HG03060 (cell line): ENCODE measurements around the gene CALD1.

ENCODE experiments used
- ATAC-seq: cut with Tn5 transposase; IDR thresholded peaks from one replicate; pipeline ENCODE4 v1.9.1; 2021; ENCODE audit warnings: low read depth, moderate number of reproducible peaks; ENCODE audit not compliant: unreplicated experiment

Gene CALD1

GRCh38 chr7:134890246-134891240 is 111.1 kb downstream of the CALD1 start:
- ATAC-seq = no peak

DNA sequence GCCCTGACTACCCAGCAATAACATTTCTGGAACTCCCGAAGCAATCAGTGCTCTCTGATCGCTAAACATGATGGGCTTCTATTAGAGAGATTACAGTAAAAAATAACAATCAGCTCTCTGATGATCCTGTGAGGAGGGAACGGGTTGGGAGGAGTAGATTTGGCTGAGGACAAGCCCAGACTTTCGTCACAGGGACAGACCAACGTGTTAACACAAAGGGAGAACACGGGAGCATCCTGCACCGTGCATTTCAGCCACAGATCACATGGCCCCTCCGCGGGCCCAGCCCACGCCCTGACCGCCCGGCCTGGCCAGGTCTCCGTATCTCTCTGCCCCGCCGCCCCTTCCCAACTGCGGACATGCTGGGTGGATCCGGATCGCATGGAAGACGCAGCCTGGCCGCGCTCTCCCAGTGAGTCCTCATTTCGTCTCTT is 111.8 kb downstream of the CALD1 start:
- ATAC-seq = no peak

DNA sequence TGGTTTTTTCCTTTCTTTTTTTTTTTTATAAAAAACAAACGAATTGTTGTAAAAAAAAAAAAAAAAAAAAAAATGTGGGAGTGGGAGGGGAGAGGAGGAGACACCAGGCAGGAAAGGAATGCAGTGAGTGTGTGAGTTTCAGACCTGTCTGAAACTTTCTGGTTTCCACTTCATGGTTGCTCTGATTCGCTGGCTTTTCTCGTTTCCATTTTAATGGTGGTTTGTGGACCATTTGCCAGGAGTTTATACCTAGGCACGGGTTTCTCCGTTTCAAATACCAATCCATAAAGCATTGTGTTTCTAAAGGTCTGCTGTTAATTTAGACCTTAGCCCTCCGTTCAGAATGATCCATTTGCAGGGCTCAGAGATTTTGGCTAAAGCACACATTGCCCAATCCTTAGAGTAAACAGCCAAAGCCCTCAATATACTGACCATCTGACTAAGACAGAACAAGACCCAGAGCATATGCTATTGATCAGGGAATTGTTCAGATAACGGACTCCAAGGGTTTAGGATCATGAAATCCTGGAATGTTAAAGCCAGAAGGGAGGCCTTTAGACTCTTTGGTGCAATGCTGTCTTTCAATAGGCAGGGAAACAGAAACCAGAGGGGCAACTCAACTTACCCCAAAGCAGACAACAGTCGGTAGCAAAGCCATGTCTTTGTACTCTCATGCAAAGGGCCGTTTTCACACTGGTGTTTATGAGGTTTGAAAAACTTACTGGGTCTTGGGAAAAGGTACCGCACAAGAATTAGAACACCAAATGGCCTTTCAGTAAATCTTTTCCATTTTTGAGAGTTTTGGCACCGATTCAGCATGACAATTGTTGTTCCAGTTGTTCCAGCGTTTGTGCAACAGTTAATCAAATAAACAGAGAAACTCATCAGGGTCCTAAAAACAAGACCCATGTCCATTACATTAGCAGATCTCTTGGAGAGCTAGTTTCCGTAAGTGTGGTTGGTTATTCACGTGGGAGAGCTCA is 112.6 kb downstream of the CALD1 start:
- no peak for ATAC-seq

DNA sequence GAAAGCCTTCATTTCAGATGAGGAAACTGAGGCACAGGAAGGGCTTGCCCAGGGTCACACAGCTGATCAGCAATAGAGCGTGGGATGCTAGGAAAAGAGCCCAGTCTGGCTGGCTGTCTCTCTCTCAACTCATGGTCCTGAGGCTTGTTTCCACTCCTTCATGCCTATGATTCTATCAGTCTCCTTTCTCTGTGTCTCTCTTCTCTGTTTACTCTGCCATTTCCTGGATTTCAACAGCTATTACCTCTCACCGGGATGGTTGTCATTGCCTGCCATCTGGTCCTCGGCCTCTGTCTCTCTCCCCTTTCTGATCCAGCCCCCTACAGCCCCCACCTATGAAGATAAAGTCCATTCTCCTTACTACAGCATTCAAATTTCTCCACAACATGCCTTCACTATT is 113.5 kb downstream of the CALD1 start:
- ATAC-seq = no peak

DNA sequence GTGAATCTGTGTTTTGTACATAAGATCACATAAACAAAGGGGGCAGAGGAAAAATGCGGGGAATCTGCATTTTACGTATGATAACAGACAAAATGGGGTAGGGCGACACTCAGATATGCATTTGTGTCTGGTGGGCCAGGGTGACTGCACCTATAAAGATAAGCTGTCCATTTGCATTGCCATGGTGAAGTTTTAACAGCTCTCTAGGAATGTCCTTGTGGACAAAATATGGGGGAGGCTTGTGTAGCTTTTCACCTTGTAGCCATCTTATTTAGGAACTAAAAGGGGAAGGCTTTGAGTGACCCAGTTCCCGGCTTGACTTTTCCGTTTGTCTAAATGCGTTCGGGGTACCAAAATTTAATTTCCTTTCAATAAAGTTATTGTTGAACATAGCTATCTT is 114.5 kb downstream of the CALD1 start:
- no peak for ATAC-seq

DNA sequence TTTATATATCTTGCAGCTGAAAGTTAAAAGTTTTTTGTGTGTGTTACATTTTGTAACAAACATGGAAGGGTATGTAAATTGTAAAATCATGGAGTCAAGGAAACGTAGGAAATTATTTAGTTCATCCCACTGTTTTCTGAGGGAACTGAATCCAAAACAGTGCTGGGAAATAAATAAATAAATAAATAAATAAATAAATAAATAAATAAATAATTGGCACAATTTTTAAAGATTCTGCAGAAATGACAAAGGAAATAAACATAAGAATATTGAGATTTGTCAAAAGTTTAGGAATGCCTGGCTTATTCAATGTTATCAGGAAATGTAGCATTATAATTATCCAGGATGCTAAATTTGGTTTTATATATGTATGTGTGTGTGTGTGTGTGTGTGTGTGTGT is 115.5 kb downstream of the CALD1 start:
- no peak for ATAC-seq

DNA sequence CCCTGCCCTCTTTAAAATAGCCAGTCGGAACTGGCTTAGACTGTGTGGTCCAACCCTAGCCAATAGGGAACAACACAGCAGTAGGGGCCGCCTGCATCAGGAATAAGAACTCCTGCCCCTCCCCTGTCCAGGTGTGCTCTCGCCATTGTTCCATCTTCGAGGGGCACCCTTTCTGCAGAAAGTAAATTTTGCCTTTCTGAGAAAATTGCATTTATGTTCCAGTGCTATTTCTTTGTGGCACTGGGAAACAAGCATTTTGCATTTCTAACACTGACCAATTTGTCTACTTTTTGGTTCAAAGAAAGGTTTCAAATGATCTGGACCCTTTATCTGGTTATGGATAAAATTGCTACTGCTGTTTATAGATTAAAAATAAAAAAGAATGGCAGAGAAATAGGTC is 116.6 kb downstream of the CALD1 start:
- no peak for ATAC-seq

DNA sequence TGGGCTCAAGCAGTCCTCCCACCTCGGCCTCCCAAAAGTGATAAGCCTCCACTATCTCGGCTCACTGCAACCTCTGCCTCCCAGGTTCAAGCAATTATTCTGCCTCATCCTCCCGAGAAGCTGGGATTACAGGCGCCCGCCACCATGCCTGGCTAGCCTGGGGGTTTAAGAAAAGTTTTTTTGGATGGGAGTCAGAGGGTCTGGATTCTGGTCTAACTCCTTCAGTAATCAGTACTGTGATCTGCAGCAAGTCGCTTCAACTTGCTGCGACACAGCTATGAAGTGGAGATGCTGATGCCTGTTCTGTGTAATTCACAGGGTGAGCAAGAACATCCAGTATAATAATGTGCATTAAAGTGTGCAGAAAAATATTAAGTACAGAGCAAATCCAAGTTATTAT is 118.5 kb downstream of the CALD1 start:
- ATAC-seq = no peak

GRCh38 chr7:134899729-134900128 is 120.3 kb downstream of the CALD1 start:
- no peak for ATAC-seq

- ATAC-seq = peak; percentile 84
These were observed 120.9 kb downstream of the CALD1 start for GRCh38 chr7:134900166-134900982.

DNA sequence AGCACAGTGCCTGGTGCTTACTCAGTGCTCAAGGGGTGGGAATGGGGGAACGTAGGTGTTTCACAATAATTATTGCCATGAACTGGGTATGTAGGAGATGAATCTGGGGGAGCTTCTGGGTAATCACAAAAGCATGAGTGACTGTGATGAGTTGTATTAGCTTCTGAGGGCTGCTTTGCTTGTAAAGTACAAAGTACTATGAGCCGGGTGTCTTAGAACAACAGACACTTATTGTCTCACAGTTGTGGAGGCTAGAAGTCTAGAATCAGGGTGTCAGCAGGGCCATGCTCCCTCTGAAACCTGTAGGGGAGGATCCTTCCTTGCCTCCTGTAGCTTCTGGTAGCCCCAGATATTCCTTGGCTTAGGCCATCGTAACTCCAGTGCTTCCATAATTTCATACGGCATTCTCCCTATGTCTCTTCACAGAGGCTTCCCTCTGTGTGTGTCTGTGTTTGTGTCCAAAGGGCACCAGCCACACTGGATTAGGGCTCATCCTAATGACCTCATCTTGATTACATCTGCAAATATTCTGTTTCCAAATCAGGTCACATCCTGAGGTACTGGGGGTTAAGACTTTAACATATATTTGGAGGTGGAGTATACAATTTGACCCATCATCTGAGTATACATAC is 122.1 kb downstream of the CALD1 start:
- ATAC-seq = no peak

DNA sequence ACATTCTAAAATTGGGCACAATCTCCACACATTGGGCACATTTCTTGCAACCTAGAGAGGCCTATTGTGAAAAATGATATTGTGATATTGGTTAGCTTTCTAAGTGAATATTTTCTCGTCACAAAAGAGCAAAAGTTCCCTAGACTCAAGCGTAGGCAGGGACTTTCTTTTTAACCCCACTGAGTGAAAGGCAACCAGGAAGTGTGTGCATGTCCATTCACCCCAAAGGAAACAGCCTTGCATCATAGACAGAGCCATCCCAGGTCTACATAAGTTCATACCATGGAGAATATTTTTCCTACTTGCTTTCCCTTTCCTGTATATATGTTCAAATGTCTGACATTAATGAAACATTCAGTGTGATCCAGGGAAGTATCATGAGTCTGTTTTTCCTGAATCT is 122.6 kb downstream of the CALD1 start:
- ATAC-seq = no peak

GRCh38 chr7:134903073-134903790 is 123.8 kb downstream of the CALD1 start:
- no peak for ATAC-seq

DNA sequence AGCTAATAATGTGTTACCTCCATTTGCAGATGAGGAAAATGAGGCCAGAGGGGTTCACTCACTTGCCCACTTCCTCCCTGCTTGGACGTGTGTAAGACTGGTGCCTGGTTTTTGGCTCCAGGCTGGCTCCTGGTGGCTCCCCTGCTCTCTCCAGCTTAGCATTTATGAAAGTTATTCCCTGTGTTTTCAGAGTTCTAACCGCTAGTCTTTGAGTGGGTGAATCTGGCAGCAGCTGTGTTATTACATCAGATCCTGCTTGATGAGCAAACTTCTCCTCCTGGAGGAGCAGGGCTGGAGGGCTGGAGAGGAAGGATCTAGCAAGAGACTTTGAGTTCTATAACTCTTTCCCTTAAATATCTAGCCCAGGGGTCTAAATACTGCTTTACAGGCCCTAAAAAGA is 125.9 kb downstream of the CALD1 start:
- no peak for ATAC-seq

DNA sequence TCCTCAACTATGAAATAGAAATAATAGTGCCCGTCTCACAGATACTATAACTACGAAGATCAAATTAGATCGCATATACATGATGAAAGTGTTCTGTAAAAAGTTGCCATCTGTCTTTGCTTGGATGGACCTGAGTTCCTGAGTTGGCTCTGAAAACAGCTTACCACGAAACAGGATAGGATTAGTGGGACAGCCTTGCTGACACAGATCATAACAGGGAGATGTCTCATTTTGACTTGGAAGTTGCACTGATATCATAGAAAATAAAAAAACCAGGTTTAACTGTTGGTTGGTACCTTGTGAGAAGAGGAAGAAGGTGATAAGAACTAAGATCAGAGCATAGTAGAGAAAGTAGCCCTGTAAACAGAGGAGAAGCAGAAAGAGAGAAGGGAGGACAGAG is 127.6 kb downstream of the CALD1 start:
- ATAC-seq = no peak

DNA sequence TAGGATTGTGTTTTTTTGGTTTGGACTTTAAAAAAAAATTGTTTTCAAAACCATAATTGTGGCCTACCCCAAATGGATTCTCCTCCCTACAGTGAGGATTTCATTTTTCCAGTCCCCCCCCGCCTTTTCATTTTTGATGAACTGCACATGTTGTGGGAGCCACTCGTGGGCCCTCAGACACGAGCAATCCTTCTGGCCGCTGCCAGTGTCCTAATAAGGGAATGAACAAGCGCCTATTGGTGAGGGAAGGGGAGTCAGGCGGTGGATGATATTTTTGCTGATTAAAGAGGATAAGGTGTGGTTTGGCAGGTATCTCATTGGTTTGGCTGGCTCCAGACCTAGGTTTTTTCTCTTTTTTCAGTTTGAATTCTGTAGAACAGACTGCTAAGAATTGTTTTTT is 128.2 kb downstream of the CALD1 start:
- no peak for ATAC-seq

GRCh38 chr7:134908289-134908688 is 128.9 kb downstream of the CALD1 start:
- no peak for ATAC-seq

DNA sequence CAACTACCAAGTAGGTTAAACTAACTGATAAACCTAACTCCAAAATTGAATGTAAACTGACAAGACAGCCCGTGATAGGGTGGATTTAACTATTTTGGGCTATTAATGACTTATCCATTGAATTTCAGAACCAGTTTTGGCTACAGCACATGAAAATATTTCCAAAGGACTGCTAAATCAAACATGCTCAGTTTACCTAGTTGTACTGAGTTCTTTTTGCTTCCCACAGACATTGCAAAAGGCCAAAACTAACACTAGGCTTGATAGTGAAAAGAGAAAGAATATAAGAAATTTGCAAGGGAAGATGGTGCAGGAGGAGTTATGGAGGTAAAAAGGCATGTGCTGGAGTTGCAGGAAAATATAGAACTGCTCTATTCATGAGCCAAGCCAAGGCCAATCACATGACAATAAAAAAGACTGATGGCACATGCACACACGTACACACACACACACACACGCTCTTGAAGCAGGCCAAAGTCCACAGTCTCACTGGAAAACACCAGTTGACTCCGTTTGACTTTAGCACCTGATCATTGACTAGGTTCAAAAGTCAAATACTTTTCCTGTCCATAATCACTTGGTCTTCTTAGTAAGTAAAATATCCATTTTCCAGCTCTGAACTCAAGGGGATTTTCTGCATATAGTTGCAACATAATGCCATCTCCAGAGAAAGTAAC is 130.9 kb downstream of the CALD1 start:
- no peak for ATAC-seq

GRCh38 chr7:134910968-134911367 is 131.5 kb downstream of the CALD1 start:
- ATAC-seq = no peak
